Calu3 (cell line): ENCODE measurements around the gene PLEKHM3. TPM values are rescaled to one million over a fixed set of nuclear protein-coding genes. Genes with fewer than 3 reads are reported as not detected.
A peak's percentile ranks its signal among the peaks of the same experiment; 100 is the strongest.

Source experiments
- BruUV-seq: library from RNA; stranded (reverse); fragments of 400-500 nt; replicated peaks from 2 replicates; lab custom pipeline; 2021; lab: Mats Ljungman, UMichigan
- CTCF ChIA-PET: fragments of 300-600 bp; sonication (Branson Sonifier 250); formaldehyde crosslinking; loops from one replicate; lab custom pipeline; 2022; ENCODE audit warnings: antibody characterized with exemption; lab: Charles Lee
- DNase-seq: peaks from one replicate; pipeline ENCODE4 v3.0.0; 2022
- H3K27ac Mint-ChIP-seq: one replicate; pipeline ENCODE4 v1.8.0; 2022; ENCODE audit warnings: mixed read lengths; ENCODE audit not compliant: unreplicated experiment
- H3K27me3 Mint-ChIP-seq: one replicate; pipeline ENCODE4 v1.8.0; 2022; ENCODE audit warnings: mixed read lengths; ENCODE audit not compliant: unreplicated experiment
- H3K36me3 Mint-ChIP-seq: one replicate; pipeline ENCODE4 v1.8.0; 2022; ENCODE audit warnings: mild to moderate bottlenecking, moderate library complexity, mixed read lengths; ENCODE audit not compliant: insufficient read depth, unreplicated experiment
- H3K4me1 Mint-ChIP-seq: one replicate; pipeline ENCODE4 v1.8.0; 2022; ENCODE audit warnings: mild to moderate bottlenecking, low read depth, mixed read lengths; ENCODE audit not compliant: unreplicated experiment
- H3K4me3 Mint-ChIP-seq: one replicate; pipeline ENCODE4 v1.8.0; 2022; ENCODE audit warnings: mild to moderate bottlenecking, low read depth, moderate library complexity, mixed read lengths; ENCODE audit not compliant: unreplicated experiment
- H3K9me3 Mint-ChIP-seq: one replicate; pipeline ENCODE4 v1.8.0; 2022; ENCODE audit warnings: low read depth, mixed read lengths; ENCODE audit not compliant: unreplicated experiment
- intact Hi-C: fragments of 100-400 bp; cut with micrococcal nuclease; formaldehyde crosslinking; loops from one replicate; pipeline ENCODE4 v1.10.0; 2022; ENCODE audit not compliant: unreplicated experiment
- total RNA-seq: library from RNA; stranded (reverse); gene quantifications from 2 replicates; pipeline ENCODE4 v1.2.3, GENCODE V29; 2022
- TF ChIP-seq, protein P1 (sequence below): fragments of 200-600 bp; IDR thresholded peaks from one replicate; pipeline ENCODE4 v1.8.0; 2022; ENCODE audit warnings: antibody characterized with exemption; ENCODE audit not compliant: unreplicated experiment

The PLEKHM3 gene
- total RNA-seq, 1 experiment from 2014 or later: 8.0 TPM

DNA sequence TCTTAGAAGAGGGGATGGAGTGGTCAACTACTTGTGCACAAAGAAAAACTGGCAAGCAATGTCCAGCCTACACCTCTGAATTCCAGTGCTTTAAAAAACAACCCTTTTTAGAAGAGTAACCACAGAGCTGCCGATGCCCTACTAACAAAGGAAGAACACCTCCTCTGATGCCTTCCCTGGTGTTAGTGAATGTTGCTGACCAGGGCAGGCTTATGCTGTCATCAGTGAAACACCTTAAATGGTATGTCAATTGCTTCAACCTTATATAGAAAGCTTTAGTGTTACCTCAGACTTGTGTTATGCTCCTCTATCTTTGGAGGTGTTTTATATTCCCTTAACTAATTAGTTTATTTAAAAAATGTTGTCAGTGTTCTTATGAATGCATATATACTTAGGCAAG lies 175.9 kb downstream of the PLEKHM3 start:
- TF ChIP-seq, protein P1, sequence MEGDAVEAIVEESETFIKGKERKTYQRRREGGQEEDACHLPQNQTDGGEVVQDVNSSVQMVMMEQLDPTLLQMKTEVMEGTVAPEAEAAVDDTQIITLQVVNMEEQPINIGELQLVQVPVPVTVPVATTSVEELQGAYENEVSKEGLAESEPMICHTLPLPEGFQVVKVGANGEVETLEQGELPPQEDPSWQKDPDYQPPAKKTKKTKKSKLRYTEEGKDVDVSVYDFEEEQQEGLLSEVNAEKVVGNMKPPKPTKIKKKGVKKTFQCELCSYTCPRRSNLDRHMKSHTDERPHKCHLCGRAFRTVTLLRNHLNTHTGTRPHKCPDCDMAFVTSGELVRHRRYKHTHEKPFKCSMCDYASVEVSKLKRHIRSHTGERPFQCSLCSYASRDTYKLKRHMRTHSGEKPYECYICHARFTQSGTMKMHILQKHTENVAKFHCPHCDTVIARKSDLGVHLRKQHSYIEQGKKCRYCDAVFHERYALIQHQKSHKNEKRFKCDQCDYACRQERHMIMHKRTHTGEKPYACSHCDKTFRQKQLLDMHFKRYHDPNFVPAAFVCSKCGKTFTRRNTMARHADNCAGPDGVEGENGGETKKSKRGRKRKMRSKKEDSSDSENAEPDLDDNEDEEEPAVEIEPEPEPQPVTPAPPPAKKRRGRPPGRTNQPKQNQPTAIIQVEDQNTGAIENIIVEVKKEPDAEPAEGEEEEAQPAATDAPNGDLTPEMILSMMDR: no peak
- Mint-ChIP-seq H3K27ac (no peak overlapping the region), H3K36me3 (no peaks in the 10 kb centered on the region), H3K4me1 (peaks cover 34% of the 10 kb centered on the region), H3K27me3 (no peaks in the 10 kb centered on the region), H3K9me3 (no peaks in the 10 kb centered on the region), H3K4me3 (no peak overlapping the region)
- CTCF ChIA-PET: no interaction called here
- no peak for DNase-seq
- no TSS peak for BruUV-seq
- intact Hi-C loops: loop anchor here (2.0 to 5.0 kb wide), 3 partner anchors 15 to 123 kb away; no protein-coding TSS in a partner anchor

DNA sequence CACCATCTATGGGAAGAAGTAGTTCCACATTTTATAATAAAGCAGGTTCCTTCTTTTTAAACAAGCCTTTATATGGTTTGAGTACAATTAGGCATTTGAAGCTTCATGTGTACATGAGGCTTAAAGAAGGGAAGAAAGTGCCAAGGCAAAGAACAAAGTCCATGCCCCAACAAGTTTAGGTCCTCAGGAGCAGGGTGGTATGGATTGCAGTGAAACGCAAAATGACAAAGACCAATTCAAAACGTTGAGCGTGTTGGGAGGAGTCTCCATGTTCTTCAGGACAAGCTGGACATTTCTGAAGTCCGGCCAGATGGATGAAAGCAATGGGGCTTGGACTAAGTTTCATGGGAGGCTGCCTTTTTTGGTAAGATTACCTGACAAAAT lies 176.8 kb downstream of the PLEKHM3 start:
- Mint-ChIP-seq H3K4me3 (peak overlapping the region; percentile 14), H3K9me3 (no peaks in the 10 kb centered on the region), H3K36me3 (no peaks in the 10 kb centered on the region), H3K4me1 (peaks cover 34% of the 10 kb centered on the region), H3K27me3 (no peaks in the 10 kb centered on the region), H3K27ac (no peak overlapping the region)
- intact Hi-C loops: loop anchor here (1.0 to 5.0 kb wide), 4 partner anchors 16 to 124 kb away; no protein-coding TSS in a partner anchor
- CTCF ChIA-PET: interaction anchor here (1.1 to 2.1 kb wide), 4 partner anchors 22 to 119 kb away, joined by 3 to 7 read pairs (median 4); no protein-coding TSS in a partner anchor
- TF ChIP-seq, protein P1: no peak
- DNase-seq: no peak
- no TSS peak for BruUV-seq

DNA sequence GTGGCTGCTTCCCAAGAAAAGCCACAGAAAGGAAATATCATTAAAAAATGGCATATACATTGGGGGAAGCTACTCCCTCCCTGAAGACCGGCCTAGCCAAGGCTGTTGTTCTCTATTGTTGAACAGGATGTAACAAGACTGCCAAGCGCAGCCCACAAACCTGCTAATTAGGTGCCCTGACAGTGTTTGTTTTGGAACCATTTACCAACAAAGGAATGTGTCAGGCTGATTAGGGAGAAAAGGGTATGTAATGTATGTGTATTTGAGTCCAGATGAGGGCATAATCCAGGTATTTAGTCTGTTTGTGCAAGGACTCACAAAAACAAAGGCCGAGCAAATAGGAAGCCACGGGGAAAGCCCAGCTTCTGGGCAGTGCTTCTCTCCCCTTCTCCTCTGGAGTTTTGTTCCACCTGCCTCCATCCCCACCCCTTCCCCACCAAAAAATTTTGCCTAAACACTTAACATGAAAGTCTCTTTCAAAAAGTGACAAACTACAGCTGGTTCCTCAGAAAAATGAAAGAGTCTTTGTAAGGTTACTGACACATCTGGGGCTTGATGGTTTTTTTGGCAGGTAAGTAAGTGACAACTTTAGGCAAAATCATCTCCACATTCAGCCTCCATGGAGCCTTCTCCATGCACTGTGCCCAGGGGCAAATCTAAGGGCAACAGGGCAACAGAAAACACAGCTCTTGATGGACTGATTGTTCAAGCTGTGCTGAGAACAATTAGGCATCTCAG lies 177.4 kb downstream of the PLEKHM3 start:
- Mint-ChIP-seq H3K27me3 (no peaks in the 10 kb centered on the region), H3K4me3 (peak overlapping the region; percentile 14), H3K9me3 (no peaks in the 10 kb centered on the region), H3K36me3 (no peaks in the 10 kb centered on the region), H3K4me1 (peaks cover 34% of the 10 kb centered on the region), H3K27ac (peak overlapping the region; percentile 71)
- intact Hi-C loops: loop anchor here (1.0 to 5.0 kb wide), 5 partner anchors 17 to 124 kb away; no protein-coding TSS in a partner anchor
- TF ChIP-seq, protein P1: no peak
- no TSS peak for BruUV-seq
- peak; percentile 74 for DNase-seq
- CTCF ChIA-PET: interaction anchor here (0.6 to 2.1 kb wide), 7 partner anchors 22 to 119 kb away, joined by 3 to 8 read pairs (median 4); no protein-coding TSS in a partner anchor

DNA sequence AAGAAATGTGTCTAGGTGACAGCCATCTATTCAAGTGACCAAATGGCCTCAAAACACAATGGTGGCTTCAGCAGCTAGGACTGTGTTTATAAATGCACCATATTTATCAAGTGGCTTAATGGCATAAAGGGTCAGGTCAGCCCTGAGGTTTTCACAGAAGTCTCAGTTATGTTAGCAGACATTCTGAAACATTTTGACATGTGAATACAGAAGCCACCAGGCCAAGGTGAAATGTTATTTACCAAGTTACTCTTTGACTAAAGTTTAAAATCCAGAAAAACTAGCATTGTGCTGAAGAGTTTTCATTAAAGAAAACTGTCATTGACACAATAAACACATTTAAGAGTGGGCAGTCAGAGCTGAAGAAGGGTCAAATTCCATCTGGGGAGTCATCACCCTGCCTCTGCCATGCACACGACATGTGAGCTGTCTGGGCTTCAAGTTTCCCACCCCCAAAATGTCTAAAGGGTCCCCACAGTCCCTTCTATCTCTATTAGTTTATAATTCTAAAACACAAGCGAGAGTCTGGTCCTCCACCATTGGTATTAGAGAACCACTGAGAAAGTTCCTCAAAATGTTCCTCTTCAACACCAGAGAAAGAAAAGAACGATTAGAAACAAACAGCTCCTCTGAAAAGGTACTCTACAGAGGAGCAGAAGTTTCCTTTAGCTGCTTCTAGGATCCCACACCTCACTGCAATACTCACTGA lies 178.1 kb downstream of the PLEKHM3 start:
- H3K27me3 Mint-ChIP-seq: no peaks in the 10 kb centered on the region
- H3K36me3 Mint-ChIP-seq: no peaks in the 10 kb centered on the region
- H3K4me3 Mint-ChIP-seq: peak overlapping the region; percentile 14
- intact Hi-C loops: loop anchor here (1.0 to 5.0 kb wide), 3 partner anchors 50 to 125 kb away; no protein-coding TSS in a partner anchor
- DNase-seq: no peak
- TF ChIP-seq, protein P1: no peak
- peaks cover 34% of the 10 kb centered on the region for H3K4me1 Mint-ChIP-seq
- H3K9me3 Mint-ChIP-seq: no peaks in the 10 kb centered on the region
- no TSS peak for BruUV-seq
- CTCF ChIA-PET: interaction anchor here (0.6 to 2.1 kb wide), 8 partner anchors 12 to 120 kb away, joined by 3 to 8 read pairs (median 4); no protein-coding TSS in a partner anchor
- peak overlapping the region; percentile 71 for H3K27ac Mint-ChIP-seq
